Lung (tissue), 12 donors: ENCODE results near the gene MCEMP1. TPM values are rescaled to one million over a fixed set of nuclear protein-coding genes. Genes with fewer than 3 reads are reported as not detected.

Experiments
- ATAC-seq: fragments of 200-7000 bp; cut with Tn5 transposase; one replicate; pipeline ENCODE4 v1.9.1; 2020; ENCODE audit warnings: moderate number of reproducible peaks; ENCODE audit not compliant: insufficient read depth, low FRiP score
- DNase-seq, 3 donors: peaks; one replicate each; pipeline ENCODE4 v3.0.0-alpha.2; 2013 to 2017
- H3K27ac ChIP-seq, 2 donors: one replicate each; pipeline ENCODE4 v1.5.1; 2013; ENCODE audit warnings: mild to moderate bottlenecking in 2 of 2, moderate library complexity in 2 of 2, control low read depth in 1 of 2, inconsistent platforms in 1 of 2, low read depth in 1 of 2, low read length in 1 of 2
- H3K27me3 ChIP-seq, 3 donors: one replicate each; pipeline ENCODE4 v1.5.1; 2013; ENCODE audit warnings: low read length in 2 of 3; ENCODE audit not compliant: control insufficient read depth in 3 of 3, insufficient read depth in 3 of 3
- H3K36me3 ChIP-seq, 4 donors: one replicate each; pipeline ENCODE4 v1.5.1; 2013; ENCODE audit warnings: low read length in 4 of 4, mild to moderate bottlenecking in 1 of 4, moderate library complexity in 1 of 4; ENCODE audit not compliant: control insufficient read depth in 4 of 4, insufficient read depth in 4 of 4
- H3K4me1 ChIP-seq, 5 donors: one replicate each; pipeline ENCODE4 v1.5.1; 2013; ENCODE audit warnings: low read length in 5 of 5, mild to moderate bottlenecking in 2 of 5, moderate library complexity in 1 of 5; ENCODE audit not compliant: control insufficient read depth in 5 of 5, insufficient read depth in 5 of 5
- H3K4me3 ChIP-seq: one replicate; pipeline ENCODE4 v1.5.1; 2013; ENCODE audit warnings: mild to moderate bottlenecking, control low read depth, moderate library complexity
- H3K9ac ChIP-seq, 2 donors: one replicate each; pipeline ENCODE4 v1.5.1; 2013; ENCODE audit warnings: low read length in 2 of 2, control low read depth in 1 of 2; ENCODE audit not compliant: insufficient read depth in 1 of 2
- H3K9me3 ChIP-seq, 4 donors: one replicate each; pipeline ENCODE4 v1.5.1; 2013; ENCODE audit warnings: low read length in 3 of 4, mild to moderate bottlenecking in 1 of 4, moderate library complexity in 1 of 4; ENCODE audit not compliant: control insufficient read depth in 4 of 4, insufficient read depth in 3 of 4
- CTCF ChIP-seq: IDR thresholded peaks from 2 replicates; pipeline ENCODE4 v1.5.1; 2012; ENCODE audit warnings: mild to moderate bottlenecking; ENCODE audit errors: control extremely low read depth, extremely low read depth
- WGBS, 2 donors: extraction: QIAGEN DNeasy Blood & Tissue Kit; methylation state at CpG; one replicate each; pipeline ENCODE4 v1.1.7; 2013; 5-methylcytosine and 5-hydroxymethylcytosine counted together
- polyA plus RNA-seq, 2 donors: library from polyadenylated mRNA; stranded (reverse); fragments of 200-250 nt; gene quantifications; one replicate each; pipeline ENCODE4 v1.2.1, GENCODE V29; 2013
- total RNA-seq, 2 donors: library from RNA; depleted of rRNA in 1 of 2; stranded (reverse); fragments of >200 nt in 1 of 2; gene quantifications; one replicate each; pipeline ENCODE4 v1.2.1, GENCODE V29; 2014 to 2021
- donor health status: control.
- donor health status: control.
- donor health status: Bipolar disorder and iron deficiency.
- donor health status: healthy.
- donor health status: DM: yes; HTN: yes; CAD: no.

Gene MCEMP1
- total and polyA plus RNA-seq, 4 donors: 2.5 to 298 (median 50.1) TPM

GRCh38 chr19:7710616-7711015, 33.7 kb downstream of the MCEMP1 start:
- ATAC-seq (no peak), DNase-seq (no peak)
- Histone ChIP-seq H3K9ac (no peak overlapping the region), H3K4me3 (no peak overlapping the region), H3K4me1 (peaks cover 0 to 8% (median 0%) of the 10 kb centered on the region in 5 donors), H3K9me3 (no peaks in the 10 kb centered on the region), H3K36me3 (no peaks in the 10 kb centered on the region), H3K27me3 (peaks cover 0 to 2% (median 0%) of the 10 kb centered on the region in 3 donors), H3K27ac (no peak overlapping the region)
- TF ChIP-seq CTCF: no peak
- WGBS, 2 donors: 70 to 80% methylated on average over 5 of the region's 5 CpGs

DNA sequence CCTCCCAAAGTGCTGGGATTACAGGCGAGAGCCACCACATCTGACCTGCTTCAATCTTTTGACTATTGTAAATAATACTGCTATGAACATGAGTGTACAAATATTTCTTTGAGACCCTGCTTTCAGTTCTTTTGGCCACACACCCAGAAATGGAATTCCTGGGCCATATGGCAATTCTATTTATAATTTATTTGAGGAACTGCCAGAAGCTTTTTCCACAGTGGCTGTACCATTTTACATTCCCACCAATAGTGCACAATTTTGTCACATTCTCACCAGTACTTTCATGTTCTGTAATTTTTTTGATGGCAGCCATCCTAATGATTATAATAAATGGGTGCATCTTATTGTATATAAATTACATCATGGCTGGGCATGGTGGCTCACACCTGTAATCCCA, 38.8 kb downstream of the MCEMP1 start:
- Histone ChIP-seq H3K27ac (no peak overlapping the region), H3K4me3 (no peak overlapping the region), H3K4me1 (no peaks in the 10 kb centered on the region), H3K9me3 (peaks cover 0 to 4% (median 0%) of the 10 kb centered on the region in 4 donors), H3K9ac (no peak overlapping the region), H3K36me3 (no peaks in the 10 kb centered on the region), H3K27me3 (no peaks in the 10 kb centered on the region)
- ATAC-seq (no peak), DNase-seq (no peak)
- TF ChIP-seq CTCF: no peak
- WGBS, 2 donors: 89 to 95% methylated on average over 1 of the region's 1 CpG

DNA sequence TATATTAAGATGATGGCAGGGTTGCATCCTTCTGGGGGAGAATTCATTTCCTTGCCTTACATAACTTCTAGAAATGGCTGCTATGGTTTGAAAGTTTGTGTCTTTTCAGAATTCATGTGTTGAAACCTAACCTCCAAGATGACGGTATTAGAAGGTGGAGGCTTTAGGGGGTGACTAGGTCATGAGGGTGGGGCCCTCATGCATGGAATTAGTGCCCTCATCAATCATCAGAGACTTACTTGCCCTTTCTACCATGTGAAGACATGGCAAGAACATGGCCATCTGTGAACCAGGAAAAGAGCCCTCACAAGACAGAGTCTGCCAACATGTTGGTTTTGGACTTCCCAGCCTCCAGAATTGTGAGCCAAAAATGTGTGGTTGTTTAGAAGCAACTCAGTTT, 39.9 kb downstream of the MCEMP1 start:
- 63 to 77% methylated on average over 1 of the region's 1 CpG for WGBS, 2 donors
- no peaks in the 10 kb centered on the region for H3K36me3 ChIP-seq
- DNase-seq: no peak
- no peak overlapping the region for H3K4me3 ChIP-seq
- no peak for TF ChIP-seq CTCF
- H3K4me1 ChIP-seq: no peaks in the 10 kb centered on the region
- ATAC-seq: no peak
- no peaks in the 10 kb centered on the region for H3K27me3 ChIP-seq
- no peak overlapping the region for H3K27ac ChIP-seq
- no peak overlapping the region for H3K9ac ChIP-seq
- peaks cover 0 to 4% (median 0%) of the 10 kb centered on the region in 4 donors for H3K9me3 ChIP-seq

GRCh38 chr19:7718668-7719067, 41.8 kb downstream of the MCEMP1 start:
- H3K4me1 ChIP-seq: no peaks in the 10 kb centered on the region
- no peak for DNase-seq
- H3K9ac ChIP-seq: no peak overlapping the region
- TF ChIP-seq CTCF: no peak
- no peaks in the 10 kb centered on the region for H3K36me3 ChIP-seq
- peaks cover 0 to 4% (median 0%) of the 10 kb centered on the region in 4 donors for H3K9me3 ChIP-seq
- H3K4me3 ChIP-seq: no peak overlapping the region
- WGBS, 2 donors: 40 to 50% methylated on average over 8 of the region's 8 CpGs
- no peaks in the 10 kb centered on the region for H3K27me3 ChIP-seq
- ATAC-seq: no peak
- H3K27ac ChIP-seq: no peak overlapping the region
